Kidney tubule cell (primary cell): Measurements from ENCODE around the gene TACR2.

ENCODE experiments used
- DNase-seq: peaks from one replicate; pipeline ENCODE4 v3.0.0-alpha.2; 2018; ENCODE audit warnings: low spot score

The TACR2 gene

GRCh38 chr10:69403066-69403465 lies 13.7 kb downstream of the TACR2 start:
- no peak for DNase-seq

DNA sequence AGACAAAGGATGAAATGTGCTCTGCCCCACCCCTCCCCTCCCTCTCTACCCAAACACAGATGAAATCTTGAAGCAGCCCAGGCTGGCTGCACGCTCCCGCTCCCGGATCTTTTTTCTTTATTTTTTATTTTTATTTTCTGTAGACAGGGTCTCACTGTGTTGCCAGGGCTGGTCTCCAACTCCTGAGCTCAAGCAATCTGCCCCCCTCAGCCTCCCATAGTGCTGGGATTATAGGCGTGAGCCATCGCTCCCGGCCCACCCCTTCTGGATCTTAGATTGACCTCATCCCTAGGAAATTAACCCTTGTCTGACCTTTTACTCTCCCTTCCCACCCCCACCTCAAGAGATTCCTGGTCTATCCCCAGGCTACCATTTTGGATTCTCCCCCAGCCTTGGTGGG lies 14.3 kb downstream of the TACR2 start:
- DNase-seq, result no peak

- DNase-seq, result no peak
Measured at GRCh38 chr10:69401416-69401815, 15.3 kb downstream of the TACR2 start.

- DNase-seq, result no peak
Measured at GRCh38 chr10:69400936-69401335, 15.8 kb downstream of the TACR2 start.

DNA sequence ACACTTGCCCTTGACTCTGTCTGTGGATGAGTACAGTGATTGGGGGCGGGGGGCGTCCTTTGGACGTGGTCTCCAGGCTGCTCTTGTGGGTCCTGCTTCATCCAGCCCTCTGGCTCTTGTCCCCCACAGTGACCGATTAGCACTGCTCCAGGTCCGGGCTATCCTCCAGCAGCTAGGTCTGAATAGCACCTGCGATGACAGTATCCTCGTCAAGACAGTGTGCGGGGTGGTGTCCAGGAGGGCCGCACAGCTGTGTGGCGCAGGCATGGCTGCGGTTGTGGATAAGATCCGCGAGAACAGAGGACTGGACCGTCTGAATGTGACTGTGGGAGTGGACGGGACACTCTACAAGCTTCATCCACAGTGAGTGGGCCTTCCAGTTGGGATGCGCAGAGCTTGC lies 18.3 kb downstream of the TACR2 start:
- DNase-seq, result no peak

GRCh38 chr10:69397972-69398371 lies 18.7 kb downstream of the TACR2 start:
- DNase-seq, result no peak

DNA sequence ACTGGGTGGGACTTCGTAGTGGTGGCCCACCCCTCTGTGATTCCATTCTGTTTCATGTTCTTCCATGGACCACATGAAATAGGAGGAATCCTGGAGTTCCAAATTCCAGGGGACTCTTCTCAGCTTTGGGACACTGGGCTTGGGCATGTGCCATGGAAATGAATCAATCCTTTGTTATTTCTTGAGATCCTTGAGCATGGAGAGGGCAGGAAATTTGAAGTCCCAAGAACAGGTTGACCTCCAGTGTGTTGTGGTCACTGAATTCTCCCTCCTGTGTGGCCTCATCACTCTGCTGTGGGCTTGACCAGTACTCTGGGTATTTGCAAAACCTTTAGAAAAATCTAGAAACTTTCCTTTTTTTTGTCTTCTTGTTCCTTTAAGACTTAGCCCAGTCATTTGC lies 22.7 kb downstream of the TACR2 start:
- peak; percentile 28 for DNase-seq

DNA sequence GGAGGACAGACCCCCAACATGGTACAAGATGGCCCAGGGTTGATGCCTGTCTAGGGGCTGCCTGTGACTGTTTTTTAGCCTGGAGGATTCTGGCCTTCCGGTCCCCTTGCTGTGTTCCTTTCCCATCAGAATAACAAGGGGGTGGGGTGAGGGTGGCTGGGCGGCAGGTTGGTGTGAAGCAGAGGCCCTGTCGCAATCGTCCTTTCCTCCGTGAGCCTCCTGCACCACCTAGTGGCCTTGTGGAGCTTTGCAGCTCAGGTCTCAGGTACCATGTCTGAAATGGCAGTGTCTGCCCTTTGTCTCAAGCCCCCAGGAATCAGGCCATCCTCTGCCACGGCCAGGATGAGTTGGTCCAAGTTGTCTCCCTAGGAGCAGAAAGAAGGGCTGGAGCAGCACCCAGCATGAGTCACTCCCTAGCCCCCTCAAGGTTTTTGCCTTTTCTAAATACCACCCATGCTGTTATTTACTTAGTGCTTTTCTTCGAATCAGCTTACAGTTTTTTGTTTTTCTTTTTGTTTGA lies 24.2 kb downstream of the TACR2 start:
- peak; percentile 84 for DNase-seq

- no peak for DNase-seq
Measured at GRCh38 chr10:69391158-69391557, 25.6 kb downstream of the TACR2 start.

- peak; percentile 57 for DNase-seq
Measured at GRCh38 chr10:69389827-69390490, 26.8 kb downstream of the TACR2 start.

- DNase-seq, result no peak
Measured at GRCh38 chr10:69388488-69388887, 28.2 kb downstream of the TACR2 start.

DNA sequence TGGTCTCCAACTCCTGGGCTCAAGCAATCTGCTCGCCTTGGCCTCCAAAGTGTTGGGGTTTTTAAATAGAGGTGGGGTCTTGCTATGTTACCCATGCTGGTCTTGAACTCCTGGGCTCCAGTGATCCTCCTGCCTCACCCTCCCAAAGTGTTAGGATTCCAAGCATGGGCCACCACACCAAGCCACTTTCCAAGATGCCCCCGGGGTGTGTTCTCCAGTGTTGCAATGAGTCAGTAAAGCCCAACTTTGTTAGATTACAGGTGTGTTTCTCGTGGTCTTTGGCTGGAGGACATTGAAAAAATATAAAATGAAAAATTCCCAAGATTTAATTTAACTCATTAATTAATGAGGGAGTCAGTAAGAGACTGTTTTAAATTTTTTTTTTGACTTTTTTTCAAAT lies 29.2 kb downstream of the TACR2 start:
- DNase-seq, result no peak

- DNase-seq, result no peak
Measured at GRCh38 chr10:69385454-69386350, 31.0 kb downstream of the TACR2 start.

DNA sequence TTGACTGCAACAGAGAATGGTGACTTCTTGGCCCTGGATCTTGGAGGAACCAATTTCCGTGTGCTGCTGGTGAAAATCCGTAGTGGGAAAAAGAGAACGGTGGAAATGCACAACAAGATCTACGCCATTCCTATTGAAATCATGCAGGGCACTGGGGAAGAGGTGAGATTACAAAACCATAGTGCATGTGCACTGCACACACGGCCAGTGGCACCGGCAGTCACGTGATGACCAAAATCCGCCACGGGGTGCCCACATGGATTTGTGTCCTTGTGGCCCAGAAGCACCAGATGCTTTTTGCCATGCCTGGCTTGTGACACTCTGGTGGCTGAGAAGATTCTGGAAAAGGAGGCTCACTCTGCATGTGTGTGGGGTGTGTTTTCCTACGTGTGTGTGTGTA lies 32.4 kb downstream of the TACR2 start:
- DNase-seq, result no peak

- DNase-seq, result peak; percentile 64
Measured at GRCh38 chr10:69383558-69383957, 33.2 kb downstream of the TACR2 start.

GRCh38 chr10:69382382-69383117 lies 34.2 kb downstream of the TACR2 start:
- DNase-seq, result peak; percentile 97

DNA sequence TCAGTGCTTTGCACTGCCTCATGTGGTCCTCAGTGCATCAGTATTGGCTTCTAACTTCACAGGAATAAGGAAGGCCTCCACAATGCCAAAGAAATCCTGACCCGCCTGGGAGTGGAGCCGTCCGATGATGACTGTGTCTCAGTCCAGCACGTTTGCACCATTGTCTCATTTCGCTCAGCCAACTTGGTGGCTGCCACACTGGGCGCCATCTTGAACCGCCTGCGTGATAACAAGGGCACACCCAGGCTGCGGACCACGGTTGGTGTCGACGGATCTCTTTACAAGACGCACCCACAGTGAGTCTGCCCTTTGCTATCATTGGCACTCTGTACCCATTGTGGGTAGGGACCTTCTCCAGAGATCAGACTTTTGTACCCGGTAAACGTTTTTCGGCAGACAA lies 36.9 kb downstream of the TACR2 start:
- DNase-seq, result no peak

DNA sequence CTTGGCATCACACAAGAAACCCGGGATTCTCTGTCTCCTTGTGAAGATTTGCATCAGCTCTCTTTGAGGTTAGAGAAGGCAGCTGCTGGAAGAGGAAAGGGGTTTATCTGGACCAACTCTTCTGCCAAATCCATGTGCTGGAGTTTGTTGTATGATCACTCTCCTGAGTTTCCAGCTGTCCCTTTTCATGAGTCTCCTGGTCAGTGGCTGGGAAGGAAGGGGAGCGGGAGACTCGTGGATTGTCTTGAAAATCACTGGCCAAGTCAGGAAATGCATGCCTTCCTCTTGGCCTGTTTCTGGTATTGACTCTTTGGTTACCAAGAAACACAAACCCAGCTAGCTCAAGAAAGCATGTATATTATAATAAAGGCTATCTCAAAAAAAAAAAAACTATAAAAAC lies 38.8 kb downstream of the TACR2 start:
- no peak for DNase-seq

DNA sequence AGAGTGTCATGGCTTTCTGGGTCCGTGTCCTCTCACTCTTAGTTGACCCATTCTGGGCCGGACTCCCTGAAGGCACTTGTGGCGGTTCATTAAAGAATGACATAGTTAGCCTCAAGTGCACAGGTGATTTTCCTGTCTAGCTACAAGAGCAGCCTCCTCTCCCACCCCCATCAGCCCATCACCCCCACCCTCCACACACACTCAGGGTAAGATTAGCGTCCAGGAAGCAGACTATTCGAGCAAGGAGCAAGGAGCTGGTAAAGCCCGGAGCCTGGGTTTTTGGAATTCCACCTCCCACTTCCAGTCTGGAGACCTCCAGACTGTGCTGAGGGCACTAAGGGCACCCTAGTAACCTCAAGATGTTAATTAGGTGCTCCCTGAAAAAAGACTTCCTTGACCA lies 39.5 kb downstream of the TACR2 start:
- no peak for DNase-seq

GRCh38 chr10:69376662-69377061 lies 40.1 kb downstream of the TACR2 start:
- no peak for DNase-seq

GRCh38 chr10:69375307-69376151 lies 41.2 kb downstream of the TACR2 start:
- no peak for DNase-seq

DNA sequence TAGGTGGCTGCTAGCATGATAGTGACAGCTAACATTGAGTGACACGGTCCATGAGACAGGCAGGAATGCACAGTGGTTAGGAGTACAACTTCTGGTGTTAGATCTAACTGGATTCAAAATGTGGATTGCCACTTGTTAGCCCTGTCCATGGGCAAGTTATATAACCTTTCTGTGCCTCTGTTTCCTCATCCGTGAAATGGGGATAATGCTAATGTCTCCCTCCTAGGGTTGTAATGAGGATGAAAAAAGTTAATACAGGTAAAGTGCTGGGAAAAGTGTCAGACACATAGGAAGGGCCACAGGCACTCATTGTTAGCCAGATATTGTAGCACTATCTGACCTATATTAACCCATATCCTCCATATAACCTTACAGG lies 41.8 kb downstream of the TACR2 start:
- no peak for DNase-seq
